GM19467 (cell line): ENCODE results near the gene SPAG16.

Experiments
- ATAC-seq: cut with Tn5 transposase; IDR thresholded peaks from one replicate; pipeline ENCODE4 v1.9.1; 2021; ENCODE audit warnings: mild to moderate bottlenecking, moderate library complexity; ENCODE audit not compliant: unreplicated experiment

The SPAG16 gene

GRCh38 chr2:214130114-214130513 is 845.9 kb downstream of the SPAG16 start:
- ATAC-seq, result no peak

- ATAC-seq, result no peak
Observed at GRCh38 chr2:214135966-214136365, 851.7 kb downstream of the SPAG16 start.

DNA sequence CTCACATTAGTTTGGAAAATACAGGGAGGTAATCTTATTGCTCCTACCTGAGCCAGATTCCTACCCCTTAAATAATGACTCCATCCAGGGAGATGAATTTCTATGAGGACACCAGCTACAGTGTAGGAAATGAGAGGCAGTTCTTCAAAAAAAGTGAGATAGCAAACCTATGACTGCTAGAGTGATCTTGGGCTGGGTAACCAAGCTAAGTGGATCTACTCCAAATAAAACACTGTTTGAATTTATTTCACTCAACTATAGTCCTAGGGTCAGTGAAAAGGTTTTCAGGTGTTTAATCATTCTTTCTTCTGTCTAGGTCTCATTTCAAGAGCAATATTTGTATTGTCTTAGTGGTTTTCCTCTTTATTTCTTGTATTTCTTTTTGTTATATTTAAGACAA is 854.5 kb downstream of the SPAG16 start:
- no peak for ATAC-seq

GRCh38 chr2:214139630-214140284 is 855.5 kb downstream of the SPAG16 start:
- no peak for ATAC-seq

DNA sequence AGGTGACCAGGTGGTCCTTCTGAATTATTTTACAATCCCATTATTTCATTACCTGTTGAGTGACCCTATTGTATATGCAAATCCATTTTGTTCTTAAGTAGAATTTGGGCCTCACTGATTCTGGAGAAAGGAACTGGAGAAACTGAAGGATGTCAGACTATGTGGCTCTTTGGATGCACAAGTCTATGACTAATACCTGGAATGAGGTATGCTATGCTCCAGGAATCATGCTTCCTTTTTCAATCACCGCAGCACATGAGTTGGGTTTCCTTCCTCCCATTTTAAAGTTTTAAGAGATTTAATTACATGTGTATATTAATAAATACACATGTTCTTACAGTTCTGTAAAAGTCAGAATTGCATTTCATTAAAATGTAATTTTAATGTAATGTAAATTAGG is 872.7 kb downstream of the SPAG16 start:
- no peak for ATAC-seq

DNA sequence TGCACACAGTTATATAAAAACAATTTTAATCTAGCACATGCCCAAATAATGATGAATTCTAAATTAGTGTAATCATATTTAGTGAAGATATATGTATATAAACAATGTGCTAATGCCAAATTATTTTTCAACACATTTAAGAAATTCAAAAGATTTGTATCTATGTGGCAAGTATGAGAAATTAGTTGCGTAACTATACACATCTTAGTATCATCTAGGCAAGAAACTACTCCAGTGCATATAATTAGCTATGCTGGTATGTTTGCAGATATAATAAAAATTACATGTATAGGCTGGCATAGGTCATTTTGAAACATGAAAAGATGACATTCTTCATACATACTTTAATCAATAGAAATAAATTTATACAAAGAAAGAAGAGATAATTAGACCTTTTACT is 874.6 kb downstream of the SPAG16 start:
- ATAC-seq, result no peak

GRCh38 chr2:214169281-214169680 is 885.0 kb downstream of the SPAG16 start:
- ATAC-seq, result no peak

GRCh38 chr2:214169736-214170135 is 885.5 kb downstream of the SPAG16 start:
- no peak for ATAC-seq

DNA sequence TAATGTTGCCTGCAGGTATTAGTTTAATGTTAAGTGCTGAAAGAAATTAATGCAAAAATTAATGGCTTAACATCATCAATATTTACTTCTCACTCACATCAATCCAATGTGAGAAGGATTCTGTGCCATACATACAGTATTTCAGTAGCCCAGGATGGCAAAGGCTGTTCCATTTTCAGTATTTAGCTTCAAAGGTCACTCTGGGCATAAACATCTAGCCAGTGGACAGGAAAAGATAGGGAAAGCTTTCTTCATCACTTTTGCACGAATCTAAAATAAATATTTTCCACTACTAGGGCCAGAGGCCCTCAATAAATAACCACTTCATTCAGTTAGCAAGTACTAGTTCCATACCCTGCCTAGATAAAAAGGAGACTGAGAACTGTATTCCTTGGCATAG is 890.3 kb downstream of the SPAG16 start:
- ATAC-seq, result no peak

DNA sequence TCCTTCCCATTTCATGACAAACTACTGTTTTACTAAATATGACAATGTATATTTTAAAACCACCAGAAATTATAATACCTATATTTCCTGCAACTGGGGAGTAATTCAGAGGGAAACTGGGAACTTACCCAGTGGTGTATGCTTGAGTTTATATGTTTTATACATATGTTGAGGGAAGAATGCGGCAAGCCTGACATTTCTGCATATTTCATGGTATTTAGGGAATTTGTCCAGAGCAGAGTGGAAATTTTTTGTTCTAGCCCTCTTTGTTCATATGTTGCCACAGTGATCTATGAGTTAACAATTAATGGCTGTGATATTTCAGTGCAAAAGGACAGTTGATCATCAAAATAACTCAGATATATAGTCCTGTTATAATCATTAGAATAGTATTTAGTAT is 895.8 kb downstream of the SPAG16 start:
- no peak for ATAC-seq

GRCh38 chr2:214180686-214181085 is 896.4 kb downstream of the SPAG16 start:
- ATAC-seq, result no peak

DNA sequence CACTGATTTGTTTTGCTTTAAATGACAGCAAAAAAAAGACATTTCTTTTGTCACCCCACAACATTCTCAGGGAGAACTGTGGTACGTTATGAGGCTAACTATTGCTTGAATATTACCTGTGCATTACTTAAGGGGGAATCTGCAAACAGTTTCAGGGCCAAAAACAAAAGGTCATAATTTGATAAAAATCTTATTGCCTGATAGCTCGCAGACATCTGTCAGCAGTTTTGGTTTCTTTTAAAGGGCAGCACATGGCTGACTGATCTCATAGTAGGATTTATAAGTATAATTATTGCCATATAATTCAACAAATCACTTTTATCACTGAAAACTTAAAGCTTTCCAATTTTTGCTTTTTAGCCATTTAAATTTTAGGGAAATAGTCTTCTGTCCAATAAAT is 900.2 kb downstream of the SPAG16 start:
- ATAC-seq, result no peak

DNA sequence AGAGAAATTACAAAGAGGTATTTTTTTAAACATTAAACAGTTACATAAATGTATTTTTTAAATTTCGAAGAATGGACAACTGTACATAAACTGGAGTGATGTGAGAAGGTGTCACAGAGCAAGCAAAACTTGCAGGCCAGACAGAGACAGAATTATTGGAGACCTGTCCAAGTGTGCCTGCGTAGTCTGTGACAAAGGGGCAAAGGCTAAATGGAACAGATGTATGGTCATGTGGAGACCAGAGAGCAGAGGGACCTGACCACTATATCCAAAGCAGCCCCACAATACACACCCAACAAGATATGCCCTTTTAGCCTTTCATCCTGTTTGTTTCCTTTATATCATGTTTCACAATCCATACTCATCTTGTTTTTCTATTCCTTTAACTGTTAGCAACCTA is 901.3 kb downstream of the SPAG16 start:
- ATAC-seq, result no peak

- ATAC-seq, result no peak
Observed at GRCh38 chr2:214192711-214193110, 908.4 kb downstream of the SPAG16 start.

DNA sequence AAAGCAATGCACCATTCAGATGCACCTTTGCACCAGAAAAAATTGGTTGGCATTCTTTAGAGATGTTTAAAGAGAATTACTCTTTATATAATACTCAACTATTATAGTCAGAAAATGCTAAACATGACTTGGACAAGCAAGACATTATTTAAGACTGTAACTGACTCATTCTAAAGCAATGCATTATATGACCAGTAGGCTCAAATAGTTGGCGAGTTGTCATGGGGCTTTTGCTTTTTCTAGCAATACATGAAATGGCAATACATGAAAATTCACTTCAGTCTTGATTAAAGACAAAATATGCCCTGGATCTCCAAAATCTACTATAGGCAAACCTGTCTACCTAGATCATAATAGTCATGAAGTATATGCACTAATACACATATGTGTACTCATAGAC is 909.7 kb downstream of the SPAG16 start:
- ATAC-seq, result no peak

DNA sequence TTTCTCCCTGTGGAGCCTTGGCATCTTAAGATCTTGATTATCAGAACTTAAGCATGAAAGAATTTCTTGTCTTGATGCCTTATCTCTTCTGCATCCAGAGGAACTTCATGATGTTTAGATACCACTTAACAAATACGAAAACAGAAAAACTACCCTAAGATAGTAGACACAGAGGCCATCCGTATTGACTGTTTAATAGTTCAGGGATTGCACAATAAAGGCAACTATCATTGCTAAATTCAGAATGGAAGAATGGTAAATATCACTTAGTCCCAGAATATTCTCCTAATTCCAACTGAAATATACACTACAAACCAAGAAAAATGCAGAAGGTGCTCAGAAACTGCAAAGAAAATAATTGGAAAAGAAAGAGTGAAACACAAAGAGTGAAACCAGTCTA is 912.0 kb downstream of the SPAG16 start:
- ATAC-seq, result no peak

- ATAC-seq, result no peak
Observed at GRCh38 chr2:214201892-214202291, 917.6 kb downstream of the SPAG16 start.

GRCh38 chr2:214203214-214203613 is 919.0 kb downstream of the SPAG16 start:
- no peak for ATAC-seq

DNA sequence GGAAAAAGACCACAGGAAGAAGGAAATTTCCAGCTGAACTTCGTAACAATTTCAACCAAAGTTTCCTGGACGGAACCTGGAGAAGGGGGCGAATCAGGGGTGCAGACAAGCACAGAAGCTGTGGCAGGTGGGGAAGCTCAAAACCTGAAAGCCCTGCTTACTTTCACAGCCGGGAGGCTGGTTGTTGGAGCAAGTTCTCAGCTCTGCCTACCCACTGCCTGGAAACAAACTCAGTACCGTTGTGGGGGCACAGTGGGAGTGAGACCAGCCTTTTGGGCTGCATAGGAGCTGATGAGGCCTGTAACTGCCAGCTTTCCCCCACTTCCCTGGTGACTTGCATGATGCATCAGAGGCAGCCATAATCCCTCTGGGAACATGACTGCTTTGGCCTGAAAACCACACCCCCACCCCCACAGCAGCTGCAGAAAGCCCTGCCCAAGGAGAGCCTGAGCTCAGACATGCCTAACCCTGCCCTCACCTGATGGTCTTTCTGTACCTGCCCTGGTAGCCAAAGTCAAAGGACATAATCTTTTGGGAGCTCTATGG is 919.6 kb downstream of the SPAG16 start:
- ATAC-seq, result no peak

GRCh38 chr2:214215107-214215506 is 930.8 kb downstream of the SPAG16 start:
- ATAC-seq, result no peak

DNA sequence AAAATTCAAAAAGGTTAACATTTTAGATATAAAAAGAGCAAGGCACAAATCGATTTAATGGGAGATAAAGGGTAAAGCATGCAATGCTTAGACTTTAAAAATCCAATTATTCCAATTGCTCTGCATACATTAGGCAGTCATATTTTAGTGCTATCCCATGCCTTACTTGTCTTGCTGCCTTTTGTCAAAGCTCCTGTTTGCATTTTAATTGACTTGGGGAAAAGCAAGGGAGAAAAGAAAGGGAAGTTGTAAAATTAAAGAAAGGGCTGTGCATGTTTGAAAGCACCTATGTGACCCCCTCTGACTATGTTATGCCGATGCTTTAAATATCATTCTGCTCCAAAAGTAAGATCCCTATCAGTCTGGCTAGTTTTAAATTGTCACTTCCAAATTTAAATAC is 932.9 kb downstream of the SPAG16 start:
- ATAC-seq, result no peak

- no peak for ATAC-seq
Observed at GRCh38 chr2:214217599-214217998, 933.3 kb downstream of the SPAG16 start.

DNA sequence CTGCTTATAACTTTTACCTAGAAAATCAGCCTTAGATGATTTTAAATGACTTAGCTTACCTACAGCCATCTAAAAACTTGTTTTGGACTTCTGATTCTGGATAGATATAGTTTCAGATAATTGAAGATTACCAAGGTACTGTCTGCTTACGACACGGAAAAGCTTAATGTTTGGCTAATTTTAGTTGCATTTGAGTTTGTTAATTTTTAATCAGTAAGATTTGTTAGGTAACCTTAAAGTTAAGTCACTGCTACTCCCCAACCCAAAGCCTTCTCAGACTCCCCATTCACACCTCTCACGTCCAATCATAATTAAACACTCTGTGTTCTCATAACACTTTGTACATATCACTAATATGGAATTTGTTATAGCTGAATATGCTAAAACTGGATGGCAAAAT is 936.0 kb downstream of the SPAG16 start:
- ATAC-seq, result no peak
